PFSK-1 (cell line): ENCODE results near the gene MAN1A2.

ENCODE experiments used
- FOXP2 ChIP-seq: optimal IDR thresholded peaks from 2 replicates; pipeline ENCODE3; 2011; ENCODE audit warnings: borderline replicate concordance, control low read depth, inconsistent platforms; ENCODE audit not compliant: insufficient read depth; ENCODE audit errors: extremely low read length, extremely low read depth
- POLR2AphosphoS5 ChIP-seq: IDR thresholded peaks from 2 replicates; pipeline ENCODE4 v1.6.1; 2012; ENCODE audit warnings: low read depth, mild to moderate bottlenecking, control low read depth, low read length, moderate library complexity
- SIN3A ChIP-seq: IDR thresholded peaks from 2 replicates; pipeline ENCODE4 v1.6.1; 2012; ENCODE audit warnings: mild to moderate bottlenecking, low read length, moderate library complexity, borderline replicate concordance; ENCODE audit not compliant: insufficient read depth
- TAF1 ChIP-seq: IDR thresholded peaks from 2 replicates; pipeline ENCODE4 v1.6.1; 2012; ENCODE audit warnings: low read length, control low read depth, borderline replicate concordance; ENCODE audit not compliant: insufficient read depth
- TF ChIP-seq, protein P1 (sequence below), 2 experiments: IDR thresholded peaks; 2 replicates each; pipeline versions ENCODE4 v1.6.1 to v1.8.0; 2011 to 2012; ENCODE audit warnings: low read depth in 2 of 2, low read length in 2 of 2, control low read depth in 1 of 2, inconsistent platforms in 1 of 2, mild to moderate bottlenecking in 1 of 2, moderate library complexity in 1 of 2; ENCODE audit not compliant: insufficient read depth in 1 of 2

DNA sequence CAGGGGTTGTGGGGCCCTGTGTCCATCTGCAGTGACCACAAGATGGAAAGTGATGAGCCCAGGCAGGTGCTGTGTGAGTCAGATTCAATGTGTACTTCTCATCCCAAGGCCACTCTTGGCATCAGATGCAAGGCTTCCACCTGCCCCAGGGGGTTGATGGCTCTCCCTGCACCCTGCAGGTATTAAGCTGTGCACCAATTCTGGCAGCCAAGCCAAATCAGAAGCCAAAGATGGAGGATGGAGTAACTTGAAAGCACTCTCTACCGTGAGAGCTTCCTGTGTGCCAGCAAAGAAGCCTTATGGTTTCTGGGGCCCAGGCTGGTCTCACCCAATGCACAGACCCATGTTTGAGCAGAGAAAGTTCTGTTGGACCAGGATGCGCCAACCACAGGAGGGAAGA lies 194.3 kb downstream of the MAN1A2 start:
- no peak for TF ChIP-seq POLR2AphosphoS5
- TF ChIP-seq, protein P1, sequence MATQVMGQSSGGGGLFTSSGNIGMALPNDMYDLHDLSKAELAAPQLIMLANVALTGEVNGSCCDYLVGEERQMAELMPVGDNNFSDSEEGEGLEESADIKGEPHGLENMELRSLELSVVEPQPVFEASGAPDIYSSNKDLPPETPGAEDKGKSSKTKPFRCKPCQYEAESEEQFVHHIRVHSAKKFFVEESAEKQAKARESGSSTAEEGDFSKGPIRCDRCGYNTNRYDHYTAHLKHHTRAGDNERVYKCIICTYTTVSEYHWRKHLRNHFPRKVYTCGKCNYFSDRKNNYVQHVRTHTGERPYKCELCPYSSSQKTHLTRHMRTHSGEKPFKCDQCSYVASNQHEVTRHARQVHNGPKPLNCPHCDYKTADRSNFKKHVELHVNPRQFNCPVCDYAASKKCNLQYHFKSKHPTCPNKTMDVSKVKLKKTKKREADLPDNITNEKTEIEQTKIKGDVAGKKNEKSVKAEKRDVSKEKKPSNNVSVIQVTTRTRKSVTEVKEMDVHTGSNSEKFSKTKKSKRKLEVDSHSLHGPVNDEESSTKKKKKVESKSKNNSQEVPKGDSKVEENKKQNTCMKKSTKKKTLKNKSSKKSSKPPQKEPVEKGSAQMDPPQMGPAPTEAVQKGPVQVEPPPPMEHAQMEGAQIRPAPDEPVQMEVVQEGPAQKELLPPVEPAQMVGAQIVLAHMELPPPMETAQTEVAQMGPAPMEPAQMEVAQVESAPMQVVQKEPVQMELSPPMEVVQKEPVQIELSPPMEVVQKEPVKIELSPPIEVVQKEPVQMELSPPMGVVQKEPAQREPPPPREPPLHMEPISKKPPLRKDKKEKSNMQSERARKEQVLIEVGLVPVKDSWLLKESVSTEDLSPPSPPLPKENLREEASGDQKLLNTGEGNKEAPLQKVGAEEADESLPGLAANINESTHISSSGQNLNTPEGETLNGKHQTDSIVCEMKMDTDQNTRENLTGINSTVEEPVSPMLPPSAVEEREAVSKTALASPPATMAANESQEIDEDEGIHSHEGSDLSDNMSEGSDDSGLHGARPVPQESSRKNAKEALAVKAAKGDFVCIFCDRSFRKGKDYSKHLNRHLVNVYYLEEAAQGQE (IDR thresholded peaks at IDR 0.05; ENCODE audit: insufficient read depth in 1 of 2, low read depth in 2 of 2, low read length in 2 of 2) = no peak
- TF ChIP-seq TAF1 = no peak
- TF ChIP-seq SIN3A = no peak
- TF ChIP-seq FOXP2 = no peak
